Measurements from ENCODE around the gene TBKBP1. TPM values are rescaled to one million over a fixed set of nuclear protein-coding genes. Genes with fewer than 3 reads are reported as not detected.

TBKBP1 gene
- total and polyA plus RNA-seq, 8 donors: 10.6 to 33.9 (median 25.9) TPM

DNA sequence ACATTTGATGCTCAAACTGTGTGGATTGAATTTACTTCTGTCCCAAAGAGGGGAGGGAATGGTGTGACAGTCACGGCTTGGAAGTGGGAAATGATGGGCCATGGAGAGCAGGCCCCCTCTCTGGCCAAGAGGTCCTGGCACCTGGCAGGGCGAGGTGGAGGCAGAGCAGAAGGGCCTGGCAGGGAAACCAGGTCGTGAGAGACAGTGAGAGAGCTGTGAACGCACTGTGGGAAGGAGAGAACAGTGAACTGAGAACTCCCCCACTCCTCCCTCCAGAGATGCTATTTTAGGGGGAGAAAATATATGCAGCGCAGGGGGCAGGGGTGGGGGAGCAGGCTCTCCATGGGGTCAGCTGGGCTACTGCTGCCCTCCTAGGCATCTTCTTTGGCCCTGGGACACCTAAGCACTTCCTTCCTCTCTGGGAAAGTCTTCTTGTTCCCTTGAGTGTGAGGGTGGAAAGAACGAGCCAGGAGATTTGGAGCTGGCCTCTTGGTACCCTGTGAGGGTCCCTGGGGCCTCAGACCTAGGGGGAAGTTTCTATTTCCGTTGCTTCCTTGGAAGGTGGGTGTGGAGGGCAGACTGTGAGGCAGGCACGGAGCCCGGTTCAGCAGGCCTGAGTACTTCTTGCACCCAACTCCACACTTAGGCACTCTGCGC, 21.8 kb downstream of the TBKBP1 start:
- DNase-seq (no peak), ATAC-seq (no peak)
- no peak overlapping the region for H3K27ac ChIP-seq
- no peak for TF ChIP-seq CTCF (IDR thresholded peaks at IDR 0.05)
- peaks cover 0 to 10% of the 10 kb centered on the region in 2 donors for H3K36me3 ChIP-seq
- H3K4me1 ChIP-seq: peaks cover 0 to 27% of the 10 kb centered on the region in 2 donors
- peaks cover 8 to 71% of the 10 kb centered on the region in 2 donors for H3K27me3 ChIP-seq
- intact Hi-C loops (cut with DNase I): no loop called here
- no peaks in the 10 kb centered on the region for H3K9me3 ChIP-seq
- H3K4me3 ChIP-seq: no peak overlapping the region

DNA sequence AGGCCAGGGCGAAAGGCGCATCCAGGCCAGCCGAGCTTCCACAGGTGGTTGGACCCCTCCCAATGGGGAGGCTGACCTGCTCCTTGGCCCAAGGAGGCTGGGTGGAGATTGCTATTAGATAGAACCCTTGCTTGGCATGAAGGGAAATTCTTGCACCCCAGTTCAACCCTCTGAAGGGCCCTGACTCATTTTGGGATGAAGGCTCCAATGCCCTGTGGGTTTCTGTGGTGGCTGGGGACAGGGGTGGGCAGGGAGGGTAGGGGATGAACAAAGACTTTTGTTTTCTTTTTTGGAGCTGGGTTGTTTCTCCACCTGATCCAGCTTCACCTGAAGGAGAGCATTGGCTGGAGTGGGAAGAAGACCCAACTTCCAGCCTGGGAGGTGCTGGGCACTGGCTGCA, 22.4 kb downstream of the TBKBP1 start:
- ATAC-seq (no peak), DNase-seq (no peak)
- Histone ChIP-seq H3K9me3 (no peaks in the 10 kb centered on the region), H3K27ac (no peak overlapping the region), H3K4me3 (no peak overlapping the region), H3K36me3 (peaks cover 0 to 4% of the 10 kb centered on the region in 2 donors), H3K27me3 (peaks cover 13 to 77% of the 10 kb centered on the region in 2 donors), H3K4me1 (peaks cover 0 to 33% of the 10 kb centered on the region in 2 donors)
- no peak for TF ChIP-seq CTCF (IDR thresholded peaks at IDR 0.05)
- intact Hi-C loops (cut with DNase I): no loop called here

GRCh38 chr17:47717261-47717697, 23.3 kb downstream of the TBKBP1 start:
- intact Hi-C loops (cut with DNase I): no loop called here
- ATAC-seq: peak; percentile 13
- Histone ChIP-seq H3K27me3 (peaks cover 22 to 80% of the 10 kb centered on the region in 2 donors), H3K4me1 (peaks cover 0 to 39% of the 10 kb centered on the region in 2 donors), H3K9me3 (no peaks in the 10 kb centered on the region), H3K27ac (no peak overlapping the region), H3K36me3 (no peaks in the 10 kb centered on the region), H3K4me3 (no peak overlapping the region)
- peak in 1 of 2 donors; percentile 23 for TF ChIP-seq CTCF (IDR thresholded peaks at IDR 0.05)
- DNase-seq: no peak

DNA sequence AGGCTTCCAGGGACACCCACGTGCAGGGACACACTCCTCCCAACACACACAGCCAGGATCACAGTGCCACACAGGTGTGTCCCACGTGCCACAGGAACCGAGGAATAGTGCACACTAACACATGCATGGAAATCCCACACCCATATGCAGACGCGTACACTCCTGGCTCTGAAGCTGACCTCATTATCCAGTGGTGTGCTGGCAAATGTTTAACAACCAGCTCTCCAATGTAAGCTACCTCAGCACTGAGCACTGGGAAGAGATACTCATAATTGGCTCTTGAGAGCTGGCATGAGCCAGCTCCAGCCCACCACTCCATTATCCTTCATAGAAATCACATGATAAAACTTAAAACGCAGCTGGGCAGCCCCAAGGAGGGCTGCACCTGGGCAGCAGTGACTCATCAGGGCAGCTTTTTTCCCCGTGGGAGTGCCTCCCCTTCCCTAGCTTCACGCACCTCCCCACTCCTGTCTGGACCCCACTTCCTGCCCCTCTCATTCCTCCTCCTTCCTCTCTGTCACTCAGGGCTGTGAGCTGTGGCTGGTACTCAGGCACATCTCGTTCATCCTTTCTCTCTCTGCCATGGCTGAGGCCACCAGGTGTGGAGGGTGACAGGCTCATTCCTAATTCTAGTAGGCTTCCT, 24.1 kb downstream of the TBKBP1 start:
- no peak overlapping the region for H3K4me3 ChIP-seq
- no peaks in the 10 kb centered on the region for H3K9me3 ChIP-seq
- H3K36me3 ChIP-seq: no peaks in the 10 kb centered on the region
- no peak for TF ChIP-seq CTCF (IDR thresholded peaks at IDR 0.05)
- intact Hi-C loops (cut with DNase I): no loop called here
- H3K27ac ChIP-seq: no peak overlapping the region
- ATAC-seq: peak; percentile 83
- H3K27me3 ChIP-seq: peaks cover 25 to 80% of the 10 kb centered on the region in 2 donors
- DNase-seq: peak in 1 of 4 donors; percentile 50
- H3K4me1 ChIP-seq: peaks cover 0 to 39% of the 10 kb centered on the region in 2 donors

GRCh38 chr17:47718634-47719405, 24.9 kb downstream of the TBKBP1 start:
- H3K27me3 ChIP-seq: peaks cover 25 to 80% of the 10 kb centered on the region in 2 donors
- no peak overlapping the region for H3K27ac ChIP-seq
- no peaks in the 10 kb centered on the region for H3K9me3 ChIP-seq
- H3K36me3 ChIP-seq: no peaks in the 10 kb centered on the region
- TF ChIP-seq CTCF (IDR thresholded peaks at IDR 0.05): no peak
- H3K4me1 ChIP-seq: peaks cover 0 to 39% of the 10 kb centered on the region in 2 donors
- DNase-seq (no peak), ATAC-seq (no peak)
- H3K4me3 ChIP-seq: no peak overlapping the region
- intact Hi-C loops (cut with DNase I): no loop called here
